Fibroblast of gingiva (primary cell): ENCODE measurements around the gene SRRM3.
"Not testable (repeated sequence)": the region's sequence is repeated elsewhere in the genome, so short reads cannot be mapped to it uniquely, and the experiment has no call there.

Source experiments
- DNase-seq: peaks from one replicate; pipeline ENCODE4 v3.0.0-alpha.2; 2011; ENCODE audit warnings: low read depth

SRRM3 gene, protein sequence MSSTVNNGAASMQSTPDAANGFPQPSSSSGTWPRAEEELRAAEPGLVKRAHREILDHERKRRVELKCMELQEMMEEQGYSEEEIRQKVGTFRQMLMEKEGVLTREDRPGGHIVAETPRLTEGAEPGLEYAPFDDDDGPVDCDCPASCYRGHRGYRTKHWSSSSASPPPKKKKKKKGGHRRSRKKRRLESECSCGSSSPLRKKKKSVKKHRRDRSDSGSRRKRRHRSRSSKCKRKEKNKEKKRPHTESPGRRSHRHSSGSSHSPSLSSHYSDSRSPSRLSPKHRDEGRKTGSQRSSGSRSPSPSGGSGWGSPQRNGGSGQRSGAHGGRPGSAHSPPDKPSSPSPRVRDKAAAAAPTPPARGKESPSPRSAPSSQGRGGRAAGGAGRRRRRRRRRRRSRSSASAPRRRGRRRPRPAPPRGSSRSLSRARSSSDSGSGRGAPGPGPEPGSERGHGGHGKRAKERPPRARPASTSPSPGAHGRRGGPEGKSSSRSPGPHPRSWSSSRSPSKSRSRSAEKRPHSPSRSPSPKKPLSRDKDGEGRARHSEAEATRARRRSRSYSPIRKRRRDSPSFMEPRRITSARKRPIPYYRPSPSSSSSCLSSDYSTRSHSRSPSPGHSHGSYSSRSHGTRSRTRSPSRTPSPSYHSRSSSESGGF

DNA sequence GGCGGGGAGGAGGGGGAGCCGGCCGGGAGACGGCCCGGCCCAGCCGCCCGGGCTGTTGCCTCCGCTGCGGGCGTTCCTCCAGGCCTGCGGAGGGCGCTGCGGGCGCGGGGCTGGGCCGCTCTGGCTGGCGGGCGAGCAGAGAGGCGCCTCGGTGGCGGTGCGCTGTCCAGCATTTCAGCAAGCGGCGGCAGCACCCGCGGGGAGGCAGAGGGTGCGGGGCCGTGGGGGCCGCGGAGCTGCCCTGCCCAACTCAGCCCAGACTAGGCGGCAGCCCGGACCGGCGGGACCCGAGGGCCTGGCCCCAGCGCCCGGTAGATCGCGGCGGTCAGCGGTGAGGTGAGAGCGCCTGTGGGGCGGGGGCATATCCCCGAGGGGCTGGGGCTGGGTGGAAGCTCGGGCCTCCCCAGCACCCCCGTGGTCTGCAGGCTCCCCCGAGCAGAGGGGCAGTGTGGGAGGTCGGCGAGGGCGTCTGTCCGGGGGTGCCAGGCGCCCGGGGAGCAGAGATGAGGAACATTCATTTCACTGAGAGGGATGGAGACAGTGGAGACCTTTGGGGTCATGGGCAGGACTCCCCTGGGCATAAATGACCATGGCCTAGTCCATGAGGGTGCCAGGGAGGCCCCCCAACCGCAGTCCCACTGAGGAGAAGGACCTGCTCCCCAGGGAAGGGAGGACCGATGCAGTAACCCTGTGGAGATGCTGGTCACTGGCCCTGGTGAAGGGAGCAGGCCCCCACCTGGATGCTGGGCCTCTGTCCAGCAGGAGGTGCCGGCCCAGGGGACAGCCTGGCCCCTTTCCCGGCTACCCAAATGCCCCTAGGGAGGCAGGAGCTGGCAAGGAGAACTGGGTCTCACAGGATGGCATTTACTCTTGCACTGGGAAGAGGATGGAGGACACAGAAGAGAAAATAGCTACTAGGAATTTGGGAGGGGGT lies at the start of gene SRRM3:
SRRM3 (plus strand) TSS at position 165 of the 934 bp plus-strand sequence. CDS start 33,171 bp downstream, outside the sequence.
- peak; percentile 72 for DNase-seq

DNA sequence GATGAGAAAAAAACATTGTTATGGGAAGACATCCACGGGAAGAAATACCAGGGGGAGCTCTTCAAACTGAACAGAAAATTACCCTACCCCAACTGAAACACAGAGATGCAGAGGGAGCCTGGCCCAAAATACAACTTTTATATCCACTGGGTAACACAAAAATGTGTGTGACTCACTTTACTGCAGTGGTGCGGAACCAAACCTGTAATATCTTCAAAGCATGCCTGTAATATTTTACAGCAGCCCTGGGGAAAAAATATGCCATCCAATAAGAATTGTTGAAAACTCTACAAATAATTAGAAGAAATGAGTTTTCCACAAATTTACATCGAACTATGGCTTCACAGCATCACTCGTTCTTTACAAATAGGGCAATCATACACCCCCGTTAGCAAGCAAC lies 49.8 kb upstream of the SRRM3 start:
- no peak for DNase-seq

- DNase-seq, result not testable (repeated sequence)
Measured at GRCh38 chr7:76153571-76154230, 48.0 kb upstream of the SRRM3 start.

- DNase-seq, result peak; percentile 67
Measured at GRCh38 chr7:76155938-76156337, 45.8 kb upstream of the SRRM3 start.

GRCh38 chr7:76156992-76157685 lies 44.6 kb upstream of the SRRM3 start:
- DNase-seq, result not testable (repeated sequence)

DNA sequence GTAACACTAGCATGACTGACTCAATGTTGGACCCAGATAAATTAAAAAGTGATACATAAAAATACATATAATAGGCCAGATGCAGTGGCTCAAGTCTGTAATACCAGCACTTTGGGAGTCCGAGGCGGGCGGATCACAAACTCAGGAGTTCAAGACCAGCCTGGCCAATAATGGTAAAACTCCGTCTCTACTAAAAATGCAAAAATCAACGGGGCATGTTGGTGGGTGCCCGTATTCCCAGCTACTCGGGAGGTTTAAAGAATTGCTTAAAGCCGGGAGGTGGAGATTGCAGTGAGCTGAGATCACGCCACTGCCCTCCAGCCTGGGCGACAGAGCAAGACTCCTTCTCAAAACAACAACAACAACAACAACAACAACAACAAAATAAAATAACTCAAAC lies 43.3 kb upstream of the SRRM3 start:
- not testable (repeated sequence) for DNase-seq

DNA sequence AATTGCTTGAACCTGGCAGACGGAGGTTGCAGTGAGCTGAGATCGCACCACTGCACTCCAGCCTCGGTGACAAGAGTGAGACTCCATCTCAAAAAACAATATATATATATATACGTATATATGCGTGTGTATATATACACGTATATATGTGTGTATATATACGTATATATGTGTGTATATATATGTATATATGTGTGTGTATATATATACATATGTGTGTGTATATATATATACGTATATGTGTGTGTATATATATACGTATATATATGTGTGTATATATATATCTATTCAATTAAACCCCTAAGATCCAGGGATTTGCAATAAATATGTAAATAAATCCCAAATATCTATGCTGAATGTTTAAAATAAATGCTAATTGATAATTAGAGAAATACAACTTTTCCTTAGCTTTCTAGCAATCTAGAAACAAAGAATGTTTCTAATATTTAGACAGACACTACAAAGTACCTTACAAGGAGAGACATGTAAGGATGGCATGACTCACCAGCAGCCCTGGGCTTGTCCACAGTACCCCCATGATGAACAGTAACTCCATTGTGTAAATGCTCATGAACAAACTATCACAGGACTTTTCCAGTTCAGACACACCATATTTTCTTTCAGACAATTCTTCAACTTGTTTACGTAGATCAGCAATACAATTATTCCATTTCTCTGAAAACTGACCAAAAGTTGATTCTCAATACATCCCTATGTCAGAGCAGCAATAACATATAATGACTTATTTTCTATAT lies 39.1 kb upstream of the SRRM3 start:
- not testable (repeated sequence) for DNase-seq

- DNase-seq, result not testable (repeated sequence)
Measured at GRCh38 chr7:76163812-76164211, 37.9 kb upstream of the SRRM3 start.

GRCh38 chr7:76165106-76165972 lies 36.4 kb upstream of the SRRM3 start:
- DNase-seq, result no peak

- no peak for DNase-seq
Measured at GRCh38 chr7:76165973-76166403, 35.7 kb upstream of the SRRM3 start.

GRCh38 chr7:76166404-76167255 lies 35.1 kb upstream of the SRRM3 start:
- DNase-seq, result peak; percentile 95

DNA sequence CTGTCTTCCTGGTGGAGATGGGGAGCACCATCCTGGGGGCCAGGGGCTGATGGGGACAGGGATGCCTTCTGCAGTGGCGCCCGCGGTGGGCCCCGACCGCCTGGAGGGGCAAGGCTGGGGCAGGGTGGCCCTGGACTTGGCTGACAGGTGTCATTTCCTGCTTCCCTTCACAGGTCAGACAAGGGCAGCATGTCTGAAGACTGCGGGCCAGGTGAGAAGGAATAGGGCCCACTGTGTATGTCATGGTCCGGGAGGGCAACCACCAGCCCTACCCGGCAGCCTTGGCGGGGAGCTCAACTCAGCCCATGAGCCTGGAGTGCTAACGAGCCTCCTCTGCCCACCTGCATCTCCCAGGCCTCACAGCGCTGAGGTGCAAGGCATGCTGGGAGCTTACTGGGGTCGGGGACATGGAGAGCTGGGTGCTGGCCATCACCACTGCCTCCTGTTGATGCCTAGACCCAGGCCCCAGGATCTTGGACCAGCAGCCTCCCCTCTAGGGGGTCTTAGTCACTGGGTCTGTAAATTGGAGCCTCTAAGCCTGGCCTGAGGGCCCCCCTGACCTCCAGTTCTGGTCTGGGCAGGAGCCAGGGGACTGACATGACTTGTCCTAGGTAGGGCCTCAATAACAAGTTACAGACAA lies 28.0 kb upstream of the SRRM3 start:
- no peak for DNase-seq

DNA sequence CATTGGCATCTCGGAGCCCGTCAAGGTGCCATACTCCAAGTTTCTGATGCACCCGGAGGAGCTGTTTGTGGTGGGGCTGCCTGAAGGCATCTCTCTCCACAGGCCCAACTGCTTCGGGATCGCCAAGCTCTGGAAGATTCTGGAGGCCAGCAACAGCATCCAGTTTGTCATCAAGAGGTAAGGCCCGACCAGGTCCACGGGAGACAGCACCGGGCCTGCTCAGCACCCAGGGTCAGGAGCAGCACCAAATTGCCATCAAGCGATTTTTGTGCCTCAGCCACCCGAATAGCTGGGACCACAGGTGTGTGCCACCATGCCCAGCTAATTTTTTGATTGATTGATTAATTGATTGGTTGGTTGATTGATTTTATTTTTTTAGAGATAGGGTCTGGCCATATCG lies 24.7 kb upstream of the SRRM3 start:
- not testable (repeated sequence) for DNase-seq

DNA sequence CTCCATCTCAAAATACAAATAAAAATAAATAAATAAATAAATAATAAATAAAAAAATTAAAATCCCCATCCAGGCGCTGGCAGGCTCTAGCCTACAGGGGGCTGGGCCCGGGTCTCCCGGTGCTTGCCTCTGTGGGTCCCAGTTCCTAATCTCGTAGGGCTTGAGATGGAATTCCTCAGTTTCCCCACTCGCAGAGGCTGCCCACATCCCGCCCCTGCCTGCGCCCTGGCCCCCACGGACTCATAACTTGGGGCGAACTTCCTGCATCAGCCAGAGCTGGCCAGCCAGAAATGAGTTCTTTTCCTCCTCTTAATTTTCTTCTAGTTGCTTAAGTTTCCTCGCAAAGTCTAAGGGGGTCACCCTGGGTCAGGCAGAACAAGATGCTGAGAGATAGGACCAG lies 22.0 kb upstream of the SRRM3 start:
- no peak for DNase-seq

- DNase-seq, result no peak
Measured at GRCh38 chr7:76182225-76182960, 19.3 kb upstream of the SRRM3 start.

DNA sequence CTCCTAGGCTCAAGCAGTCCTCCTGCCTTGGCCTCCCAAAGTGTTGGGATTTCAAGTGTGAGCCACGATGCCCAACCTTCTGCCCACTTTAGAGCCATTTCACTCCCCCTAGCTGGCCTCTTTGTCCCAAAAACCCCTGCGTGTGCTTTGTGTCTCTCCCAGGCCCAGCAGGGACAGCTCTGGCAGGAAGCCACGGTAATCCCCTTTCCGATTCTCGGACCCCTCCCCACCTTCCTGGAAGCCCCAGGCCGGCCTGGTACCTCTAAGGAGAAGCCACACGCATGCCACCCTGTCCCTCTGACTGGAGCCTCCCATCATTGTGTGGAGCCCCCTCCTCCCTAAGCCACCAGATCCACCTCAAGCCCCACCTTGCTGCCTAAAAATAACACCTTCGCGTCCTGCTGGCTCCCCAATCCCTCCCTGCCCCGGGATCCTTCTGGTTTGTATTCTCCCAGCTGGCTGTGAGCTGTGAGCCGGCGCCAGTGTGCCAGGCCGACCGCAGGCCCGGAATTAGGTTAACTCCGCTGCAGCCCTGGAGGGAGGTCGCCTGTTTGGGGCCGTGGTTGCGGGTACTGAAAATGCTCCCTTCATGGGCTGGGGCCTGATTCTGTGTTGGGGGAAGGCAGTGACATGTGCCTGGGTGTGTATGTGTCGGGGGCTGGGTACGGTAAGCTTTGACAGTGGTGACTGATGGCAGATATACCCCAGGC lies 16.4 kb upstream of the SRRM3 start:
- DNase-seq, result no peak

DNA sequence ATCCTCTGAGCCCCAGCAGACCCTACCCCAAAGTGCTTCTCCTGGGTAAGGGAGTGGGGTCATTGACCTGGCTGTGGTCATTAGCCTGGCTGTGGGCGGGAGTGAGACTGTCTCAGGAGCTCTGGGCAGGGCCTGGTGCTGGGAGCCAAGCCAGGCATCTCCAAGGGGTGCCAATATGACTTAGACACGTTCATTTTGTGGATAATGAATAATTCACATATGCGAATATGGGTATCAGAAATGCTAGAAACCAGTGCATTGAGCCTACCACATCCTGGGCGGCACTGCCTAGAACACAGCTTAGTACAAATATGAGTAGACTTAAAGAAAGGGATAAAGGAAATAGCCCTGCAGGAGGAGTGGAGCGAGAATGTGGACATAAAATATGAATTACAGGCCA lies 14.4 kb upstream of the SRRM3 start:
- DNase-seq, result no peak
